NCI-H345 (cell line): ENCODE results near the gene CDX2.

ENCODE experiments used
- DNase-seq: peaks from one replicate; lab custom pipeline; 2025; lab: John Stamatoyannopoulos, UW

Gene CDX2

DNA sequence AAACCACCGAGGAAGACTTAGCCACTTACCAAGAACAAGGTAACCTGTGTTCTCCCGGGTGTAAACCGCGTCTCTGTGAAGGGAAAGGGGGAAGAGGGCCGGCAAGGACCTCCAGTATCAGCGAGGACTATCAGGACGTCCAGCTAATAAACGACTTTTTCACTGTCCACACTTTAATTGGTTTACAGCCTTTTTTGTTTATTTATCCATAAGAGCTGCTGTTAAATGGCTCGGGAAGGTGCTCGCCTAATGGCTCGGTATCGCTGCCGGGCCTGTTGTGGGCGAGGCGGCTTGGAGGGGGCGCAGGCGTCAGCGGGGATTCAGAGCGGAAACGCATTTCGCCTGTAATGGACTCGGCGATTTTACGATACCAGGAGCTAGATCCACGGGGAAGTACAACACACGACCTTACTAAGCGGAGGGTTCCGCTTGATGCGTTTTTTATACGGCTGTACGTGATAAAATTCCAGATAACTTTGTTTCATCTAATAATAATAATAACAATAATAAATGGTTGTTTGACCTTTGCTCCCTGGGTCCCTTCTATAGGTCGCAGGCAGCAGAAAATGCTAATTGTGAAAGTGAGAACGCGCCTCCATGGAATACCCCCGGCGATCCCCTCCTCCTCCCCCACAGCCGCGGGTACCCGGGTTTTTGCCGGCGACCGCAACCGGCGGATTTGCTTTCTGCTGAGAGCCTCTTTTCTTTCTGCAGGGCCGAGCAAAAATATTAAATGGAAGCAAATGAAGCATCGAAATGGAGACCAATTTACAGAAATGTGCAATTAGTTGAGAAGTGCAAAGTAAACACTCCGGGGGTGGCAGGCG, 51.8 kb downstream of the CDX2 start:
- no peak for DNase-seq

DNA sequence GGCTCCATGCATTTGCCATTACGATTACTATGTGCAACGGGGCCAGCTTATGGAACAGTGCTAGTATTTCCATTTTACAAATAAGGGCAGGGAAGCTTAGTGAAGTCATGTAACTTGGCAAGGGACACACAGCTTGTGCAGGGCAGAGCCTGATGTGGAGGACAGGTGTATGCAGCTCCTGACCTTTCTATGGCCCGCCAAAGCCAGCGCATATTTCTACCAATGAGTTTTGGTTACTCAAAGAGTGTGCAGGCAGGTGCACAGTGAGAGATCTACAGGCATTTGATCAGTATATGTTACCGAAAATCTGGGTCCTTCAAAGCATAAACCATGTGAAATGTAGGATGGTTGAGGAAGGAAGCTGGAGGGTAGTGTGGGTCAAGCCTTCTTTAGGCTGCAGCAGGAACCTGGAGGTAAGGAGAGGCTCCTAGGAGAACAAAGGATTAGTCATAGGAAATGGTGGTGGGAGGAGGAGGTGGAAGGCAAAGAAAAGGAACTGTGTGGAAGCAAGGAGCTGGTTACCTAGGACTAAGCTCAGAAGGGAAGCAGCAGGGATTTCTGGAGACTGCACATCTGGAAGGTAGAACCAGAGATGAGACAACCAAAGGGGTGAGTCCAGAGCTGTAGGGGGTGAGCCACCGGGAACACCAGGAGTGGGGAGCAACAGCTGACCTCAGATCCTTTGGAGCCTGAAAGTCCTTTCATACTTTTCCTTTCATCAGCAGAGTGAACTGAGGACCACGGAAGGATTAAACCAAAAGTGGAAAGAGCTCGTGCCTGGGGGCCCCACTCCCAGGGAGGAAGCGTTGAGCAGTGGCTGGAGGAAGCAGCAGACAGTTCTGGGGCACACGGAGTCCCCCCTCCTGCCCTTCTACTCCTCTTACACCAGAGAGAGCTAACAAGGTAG, 53.6 kb downstream of the CDX2 start:
- no peak for DNase-seq

DNA sequence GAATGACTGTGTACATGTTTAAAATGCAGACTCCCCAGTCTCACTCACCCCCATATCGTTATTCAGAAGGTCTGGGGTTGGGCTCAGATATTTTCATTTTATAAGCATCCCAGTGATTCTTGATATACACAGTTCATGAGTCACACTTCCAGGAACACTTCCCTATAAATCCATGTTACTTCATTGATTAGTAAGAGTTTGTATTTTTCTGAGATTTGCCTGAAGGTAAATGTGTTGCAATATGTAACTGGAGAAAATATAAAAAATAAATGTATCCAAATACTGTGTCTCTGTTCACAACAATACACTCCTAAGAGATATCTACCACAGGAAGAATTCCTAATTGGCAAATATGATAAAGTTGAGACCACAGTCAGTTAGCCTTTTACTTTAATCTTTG, 56.0 kb downstream of the CDX2 start:
- no peak for DNase-seq

DNA sequence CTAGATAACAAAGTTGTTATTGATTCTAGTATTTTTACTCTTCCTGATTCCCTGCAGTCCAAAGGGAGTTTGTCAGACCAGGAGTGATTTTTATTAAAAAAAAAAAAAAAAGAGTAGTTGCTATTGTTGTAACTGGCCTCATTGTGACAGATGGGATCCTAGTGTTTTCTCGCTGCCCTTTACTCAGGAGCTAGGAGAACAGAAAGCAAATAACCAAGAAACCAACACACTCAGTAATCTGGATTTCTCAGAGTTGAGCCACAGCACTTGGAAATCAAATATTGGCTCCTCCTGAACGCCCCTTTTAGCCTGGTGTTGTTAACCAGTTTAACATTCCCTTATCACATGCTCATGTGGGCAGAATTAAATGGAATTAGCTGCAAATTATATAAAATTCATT, 57.6 kb downstream of the CDX2 start:
- no peak for DNase-seq
